ENCODE data around the gene FGD2.

Gene FGD2

GRCh38 chr6:37011656-37012378, 6.4 kb downstream of the FGD2 start:
- Histone ChIP-seq H3K4me3 (ENCODE audit: low read depth, low read length) (no peak overlapping the region), H3K27ac (no peak overlapping the region), H3K27me3 (replicated peaks) (no peaks in the 10 kb centered on the region), H3K36me3 (replicated peaks) (no peaks in the 10 kb centered on the region)
- in situ Hi-C loops (cut with HindIII; ENCODE audit: low pct_ligation_motif_present, low sequenced_read_pairs) = loop anchor here (25.0 kb wide), 1 partner anchor 250 kb away; no protein-coding TSS in a partner anchor
- TF ChIP-seq CTCF (IDR thresholded peaks at IDR 0.05; ENCODE audit: low read depth, low read length, missing control alignments) = no peak
- DNase-seq = peak; percentile 56

- Histone ChIP-seq H3K27ac (no peak overlapping the region), H3K27me3 (replicated peaks) (no peaks in the 10 kb centered on the region), H3K4me3 (ENCODE audit: low read depth, low read length) (no peak overlapping the region), H3K36me3 (replicated peaks) (no peaks in the 10 kb centered on the region)
- in situ Hi-C loops (cut with HindIII; ENCODE audit: low pct_ligation_motif_present, low sequenced_read_pairs) = loop anchor here (25.0 kb wide), 1 partner anchor 252 kb away; no protein-coding TSS in a partner anchor
- TF ChIP-seq CTCF (IDR thresholded peaks at IDR 0.05; ENCODE audit: low read depth, low read length, missing control alignments) = no peak
- DNase-seq = no peak
These were observed 8.3 kb downstream of the FGD2 start for GRCh38 chr6:37013516-37014491.

DNA sequence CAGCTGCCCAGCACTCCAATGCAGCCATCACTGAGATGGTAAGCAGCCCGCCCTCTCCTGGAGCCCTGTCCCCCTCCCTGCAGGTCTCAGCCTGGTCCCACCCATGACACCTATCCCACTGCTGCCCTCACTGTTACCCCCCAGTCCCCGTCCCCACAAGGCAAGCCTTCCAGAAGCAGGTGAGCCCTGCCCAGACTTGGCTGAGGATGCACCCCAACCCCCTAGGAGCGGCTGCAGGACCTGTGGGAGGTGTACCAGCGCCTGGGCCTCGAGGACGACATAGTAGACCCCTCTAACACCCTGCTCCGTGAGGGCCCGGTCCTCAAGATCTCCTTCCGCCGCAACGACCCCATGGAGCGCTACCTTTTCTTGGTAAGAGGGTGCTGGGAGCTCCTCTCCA, 9.2 kb downstream of the FGD2 start:
- H3K4me3 ChIP-seq (ENCODE audit: low read depth, low read length) = no peak overlapping the region
- in situ Hi-C loops (cut with HindIII; ENCODE audit: low pct_ligation_motif_present, low sequenced_read_pairs) = loop anchor here (25.0 kb wide), 1 partner anchor 252 kb away; no protein-coding TSS in a partner anchor
- DNase-seq = no peak
- no peaks in the 10 kb centered on the region for H3K27me3 ChIP-seq (replicated peaks)
- no peak overlapping the region for H3K27ac ChIP-seq
- no peaks in the 10 kb centered on the region for H3K36me3 ChIP-seq (replicated peaks)
- TF ChIP-seq CTCF (IDR thresholded peaks at IDR 0.05; ENCODE audit: low read depth, low read length, missing control alignments) = no peak

GRCh38 chr6:37015532-37015931, 10.1 kb downstream of the FGD2 start:
- in situ Hi-C loops (cut with HindIII; ENCODE audit: low pct_ligation_motif_present, low sequenced_read_pairs) = loop anchor here (25.0 kb wide), 1 partner anchor 253 kb away; no protein-coding TSS in a partner anchor
- DNase-seq = no peak
- H3K27ac ChIP-seq = no peak overlapping the region
- no peaks in the 10 kb centered on the region for H3K36me3 ChIP-seq (replicated peaks)
- no peak for TF ChIP-seq CTCF (IDR thresholded peaks at IDR 0.05; ENCODE audit: low read depth, low read length, missing control alignments)
- no peaks in the 10 kb centered on the region for H3K27me3 ChIP-seq (replicated peaks)
- no peak overlapping the region for H3K4me3 ChIP-seq (ENCODE audit: low read depth, low read length)

- in situ Hi-C loops (cut with HindIII; ENCODE audit: low pct_ligation_motif_present, low sequenced_read_pairs) = loop anchor here (25.0 kb wide), 1 partner anchor 255 kb away; no protein-coding TSS in a partner anchor
- Histone ChIP-seq H3K27ac (no peak overlapping the region), H3K27me3 (replicated peaks) (no peaks in the 10 kb centered on the region), H3K36me3 (replicated peaks) (no peaks in the 10 kb centered on the region), H3K4me3 (ENCODE audit: low read depth, low read length) (no peak overlapping the region)
- TF ChIP-seq CTCF (IDR thresholded peaks at IDR 0.05; ENCODE audit: low read depth, low read length, missing control alignments) = no peak
- no peak for DNase-seq
These were observed 11.5 kb downstream of the FGD2 start for GRCh38 chr6:37016995-37017394.

Measured in brain microvascular endothelial cell (primary cell).